Endometrium (tissue), 2 donors: ENCODE measurements around the gene TMEM263.

Source experiments
- FAIRE-seq: peaks from 2 replicates; lab custom pipeline; 2012; peaks lifted over from hg19 to GRCh38; lab: Jason Lieb, UNC
- donor health status: control.
- donor health status: control.

Gene TMEM263

GRCh38 chr12:106950591-106950990 is 5.1 kb upstream of the TMEM263 start:
- FAIRE-seq, result no peak

GRCh38 chr12:106953352-106954250 is 2.1 kb upstream of the TMEM263 start:
- FAIRE-seq, result peak; percentile 97

- no peak for FAIRE-seq
These were observed 988 bp upstream of the TMEM263 start for GRCh38 chr12:106954462-106955376.

- no peak for FAIRE-seq
These were observed 406 bp downstream of the TMEM263 start for GRCh38 chr12:106956048-106956578.

GRCh38 chr12:106957583-106957982 is 1.9 kb downstream of the TMEM263 start:
- no peak for FAIRE-seq

GRCh38 chr12:106960443-106960842 is 4.7 kb downstream of the TMEM263 start:
- FAIRE-seq, result no peak

GRCh38 chr12:106962286-106962685 is 6.6 kb downstream of the TMEM263 start:
- no peak for FAIRE-seq

GRCh38 chr12:106964526-106964925 is 8.8 kb downstream of the TMEM263 start:
- FAIRE-seq, result no peak

- no peak for FAIRE-seq
These were observed 15.4 kb downstream of the TMEM263 start for GRCh38 chr12:106971065-106971464.

- FAIRE-seq, result no peak
These were observed 17.8 kb downstream of the TMEM263 start for GRCh38 chr12:106973545-106973944.

GRCh38 chr12:106974511-106974910 is 18.8 kb downstream of the TMEM263 start:
- FAIRE-seq, result no peak

- no peak for FAIRE-seq
These were observed 19.4 kb downstream of the TMEM263 start for GRCh38 chr12:106975098-106975497.

- FAIRE-seq, result no peak
These were observed 20.4 kb downstream of the TMEM263 start for GRCh38 chr12:106975993-106976658.

GRCh38 chr12:106976668-106977067 is 21.0 kb downstream of the TMEM263 start:
- no peak for FAIRE-seq

- peak; percentile 70 for FAIRE-seq
These were observed 22.5 kb downstream of the TMEM263 start for GRCh38 chr12:106978035-106978800.

GRCh38 chr12:106980944-106981343 is 25.2 kb downstream of the TMEM263 start:
- no peak for FAIRE-seq

GRCh38 chr12:106981788-106982187 is 26.1 kb downstream of the TMEM263 start:
- FAIRE-seq, result no peak

GRCh38 chr12:106982229-106982628 is 26.5 kb downstream of the TMEM263 start:
- FAIRE-seq, result no peak

GRCh38 chr12:106984588-106985137 is 29.0 kb downstream of the TMEM263 start:
- no peak for FAIRE-seq

- FAIRE-seq, result no peak
These were observed 29.8 kb downstream of the TMEM263 start for GRCh38 chr12:106985479-106985878.

GRCh38 chr12:106986135-106986534 is 30.4 kb downstream of the TMEM263 start:
- FAIRE-seq, result no peak
